Ascending aorta (tissue), 2 donors: ENCODE measurements around the gene MESD. TPM values are rescaled to one million over a fixed set of nuclear protein-coding genes. Genes with fewer than 3 reads are reported as not detected.

Source experiments
- DNase-seq, 2 donors: peaks; one replicate each; pipeline ENCODE4 v3.0.0-alpha.2; 2019; ENCODE audit warnings: low spot score in 2 of 2
- H3K27ac ChIP-seq, 2 donors: fragments of 200-600 bp; sonication (generic); one replicate each; pipeline ENCODE4 v1.5.1; 2016 to 2017; ENCODE audit warnings: mild to moderate bottlenecking in 1 of 2
- H3K27me3 ChIP-seq: fragments of 200-600 bp; sonication (generic); one replicate; pipeline ENCODE4 v1.5.1; 2017
- H3K36me3 ChIP-seq, 2 donors: fragments of 200-600 bp; sonication (generic); one replicate each; pipeline ENCODE4 v1.5.1; 2016
- H3K4me1 ChIP-seq, 2 donors: fragments of 200-600 bp; sonication (generic); one replicate each; pipeline ENCODE4 v1.5.1; 2016 to 2017; ENCODE audit warnings: mild to moderate bottlenecking in 1 of 2
- H3K4me3 ChIP-seq, 2 donors: fragments of 200-600 bp; sonication (generic); one replicate each; pipeline ENCODE4 v1.5.1; 2016 to 2017; ENCODE audit warnings: mild to moderate bottlenecking in 1 of 2
- H3K9me3 ChIP-seq, 2 donors: fragments of 200-600 bp; sonication (generic); one replicate each; pipeline ENCODE4 v1.5.1; 2016
- CTCF ChIP-seq, 3 experiments: fragments of 200-600 bp in 2 of 3; fragments of 450-650 bp in 1 of 3; sonication (generic) in 2 of 3; IDR thresholded peaks; one replicate each; pipeline ENCODE4 v1.5.1; 2016 to 2019; ENCODE audit warnings: antibody characterized with exemption in 3 of 3, mild to moderate bottlenecking in 1 of 3, moderate library complexity in 1 of 3
- intact Hi-C: fragments of 100-400 bp; cut with DNase I; formaldehyde crosslinking; loops from one replicate; pipeline ENCODE4 v1.15.1; 2023
- total RNA-seq: library from RNA; depleted of rRNA; stranded (reverse); fragments of >200 nt; gene quantifications from one replicate; pipeline ENCODE4 v1.1.0, GENCODE V29; 2016

The MESD gene
- total RNA-seq, 1 donor from 2014 or later = 6.4 TPM

- Histone ChIP-seq H3K4me1 (peaks cover 0 to 12% of the 10 kb centered on the region in 2 donors), H3K4me3 (no peak overlapping the region), H3K9me3 (no peaks in the 10 kb centered on the region), H3K27me3 (no peaks in the 10 kb centered on the region), H3K27ac (no peak overlapping the region), H3K36me3 (peaks cover 21 to 22% of the 10 kb centered on the region in 2 donors)
- DNase-seq = no peak
- intact Hi-C loops = loop anchor here (10.0 kb wide), 1 partner anchor 1058 kb away; no protein-coding TSS in a partner anchor
- TF ChIP-seq CTCF (IDR thresholded peaks at IDR 0.05) = no peak
These were observed 6.8 kb downstream of the MESD start for GRCh38 chr15:80982839-80983238.

- no peak overlapping the region for H3K4me3 ChIP-seq
- H3K4me1 ChIP-seq = peaks cover 0 to 12% of the 10 kb centered on the region in 2 donors
- H3K27me3 ChIP-seq = no peaks in the 10 kb centered on the region
- DNase-seq = no peak
- H3K27ac ChIP-seq = no peak overlapping the region
- TF ChIP-seq CTCF (IDR thresholded peaks at IDR 0.05) = no peak
- intact Hi-C loops = loop anchor here (10.0 kb wide), 1 partner anchor 1057 kb away; no protein-coding TSS in a partner anchor
- no peaks in the 10 kb centered on the region for H3K9me3 ChIP-seq
- peaks cover 21 to 22% of the 10 kb centered on the region in 2 donors for H3K36me3 ChIP-seq
These were observed 7.4 kb downstream of the MESD start for GRCh38 chr15:80982205-80982604.

- H3K36me3 ChIP-seq = peaks cover 21 to 22% of the 10 kb centered on the region in 2 donors
- no peaks in the 10 kb centered on the region for H3K27me3 ChIP-seq
- H3K4me3 ChIP-seq = no peak overlapping the region
- DNase-seq = no peak
- intact Hi-C loops = loop anchor here (10.0 kb wide), 2 partner anchors 485 to 1055 kb away; no protein-coding TSS in a partner anchor
- H3K4me1 ChIP-seq = peaks cover 5 to 14% of the 10 kb centered on the region in 2 donors
- H3K27ac ChIP-seq = no peak overlapping the region
- H3K9me3 ChIP-seq = no peaks in the 10 kb centered on the region
- no peak for TF ChIP-seq CTCF (IDR thresholded peaks at IDR 0.05)
These were observed 9.9 kb downstream of the MESD start for GRCh38 chr15:80979538-80980200.

GRCh38 chr15:80978685-80979329 lies 10.8 kb downstream of the MESD start:
- no peak for TF ChIP-seq CTCF (IDR thresholded peaks at IDR 0.05)
- Histone ChIP-seq H3K4me1 (peaks cover 5 to 14% of the 10 kb centered on the region in 2 donors), H3K36me3 (peaks cover 21 to 22% of the 10 kb centered on the region in 2 donors), H3K9me3 (no peaks in the 10 kb centered on the region), H3K27me3 (no peaks in the 10 kb centered on the region), H3K4me3 (no peak overlapping the region), H3K27ac (peak overlapping the region in 1 of 2 donors; percentile 14)
- intact Hi-C loops = loop anchor here (10.0 kb wide), 1 partner anchor 484 kb away; no protein-coding TSS in a partner anchor
- DNase-seq = no peak

GRCh38 chr15:80977627-80978036 lies 12.0 kb downstream of the MESD start:
- peak overlapping the region; percentile 41 for H3K27ac ChIP-seq
- H3K27me3 ChIP-seq = no peaks in the 10 kb centered on the region
- TF ChIP-seq CTCF (IDR thresholded peaks at IDR 0.05) = peak; percentile 23 to 43 (median 23)
- H3K9me3 ChIP-seq = no peaks in the 10 kb centered on the region
- peak in 1 of 2 donors; percentile 70 for DNase-seq
- peaks cover 5 to 14% of the 10 kb centered on the region in 2 donors for H3K4me1 ChIP-seq
- peaks cover 21 to 22% of the 10 kb centered on the region in 2 donors for H3K36me3 ChIP-seq
- no peak overlapping the region for H3K4me3 ChIP-seq
- intact Hi-C loops = loop anchor here (10.0 kb wide), 1 partner anchor 483 kb away; no protein-coding TSS in a partner anchor
